Stimulated activated CD4-positive, alpha-beta T cell treated with anti-CD3 and anti-CD28 coated beads, Interleukin-2, amount 100 ng/mL, for 4 hours (primary cell): ENCODE measurements around the gene ARSA.
A peak's percentile ranks its signal among the peaks of the same experiment; 100 is the strongest.
"Not testable (repeated sequence)": the region's sequence is repeated elsewhere in the genome, so short reads cannot be mapped to it uniquely, and the experiment has no call there.

Experiments used
- DNase-seq: peaks from one replicate; pipeline ENCODE4 v3.0.0-alpha.2; 2020; ENCODE audit warnings: low read depth

Gene ARSA

GRCh38 chr22:50627642-50628542 is at the start of gene ARSA:
TSS of gene ARSA (minus strand) at chr22:50628152. CDS start at chr22:50627779, 373 bp downstream.
- peak; percentile 66 for DNase-seq

- no peak for DNase-seq
These were observed 48.9 kb upstream of the ARSA start for GRCh38 chr22:50676661-50677492.

- DNase-seq: no peak
These were observed 48.3 kb upstream of the ARSA start for GRCh38 chr22:50676180-50676636.

DNA sequence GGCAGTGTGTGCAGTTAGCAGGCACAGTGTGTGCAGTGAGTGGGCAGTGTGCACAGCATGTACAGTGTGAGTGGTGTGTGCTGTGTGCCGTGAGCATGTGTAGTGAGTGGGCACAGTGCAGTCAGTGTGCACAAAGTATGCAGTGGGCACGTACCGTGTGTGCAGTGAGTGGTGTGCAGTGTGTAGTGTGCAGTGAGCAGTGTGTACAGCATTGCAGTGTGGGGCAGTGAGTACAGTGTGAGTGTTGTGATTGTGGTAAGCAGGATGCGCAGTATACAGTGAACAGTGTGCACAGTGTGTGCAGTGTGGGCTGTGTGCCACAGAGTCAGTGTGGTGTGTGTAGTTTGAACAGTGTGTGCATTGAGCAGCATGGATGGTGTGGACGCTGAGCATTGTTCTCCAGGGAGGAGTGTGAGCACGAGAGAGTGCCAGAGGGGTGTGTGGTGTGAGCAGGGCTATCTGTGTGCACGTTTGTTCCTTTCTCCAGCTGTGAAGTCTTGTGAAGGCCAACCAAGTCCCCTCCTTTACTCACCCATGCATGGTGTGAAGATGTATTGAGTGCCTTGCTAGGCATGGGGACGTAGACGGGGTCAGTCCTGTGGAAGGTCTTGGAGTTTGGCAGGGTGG is 47.7 kb upstream of the ARSA start:
- DNase-seq: no peak

GRCh38 chr22:50674606-50675552 is 46.9 kb upstream of the ARSA start:
- peak; percentile 24 for DNase-seq

GRCh38 chr22:50674130-50674500 is 46.2 kb upstream of the ARSA start:
- DNase-seq: peak; percentile 17

- peak; percentile 26 for DNase-seq
These were observed 45.5 kb upstream of the ARSA start for GRCh38 chr22:50673231-50674129.

DNA sequence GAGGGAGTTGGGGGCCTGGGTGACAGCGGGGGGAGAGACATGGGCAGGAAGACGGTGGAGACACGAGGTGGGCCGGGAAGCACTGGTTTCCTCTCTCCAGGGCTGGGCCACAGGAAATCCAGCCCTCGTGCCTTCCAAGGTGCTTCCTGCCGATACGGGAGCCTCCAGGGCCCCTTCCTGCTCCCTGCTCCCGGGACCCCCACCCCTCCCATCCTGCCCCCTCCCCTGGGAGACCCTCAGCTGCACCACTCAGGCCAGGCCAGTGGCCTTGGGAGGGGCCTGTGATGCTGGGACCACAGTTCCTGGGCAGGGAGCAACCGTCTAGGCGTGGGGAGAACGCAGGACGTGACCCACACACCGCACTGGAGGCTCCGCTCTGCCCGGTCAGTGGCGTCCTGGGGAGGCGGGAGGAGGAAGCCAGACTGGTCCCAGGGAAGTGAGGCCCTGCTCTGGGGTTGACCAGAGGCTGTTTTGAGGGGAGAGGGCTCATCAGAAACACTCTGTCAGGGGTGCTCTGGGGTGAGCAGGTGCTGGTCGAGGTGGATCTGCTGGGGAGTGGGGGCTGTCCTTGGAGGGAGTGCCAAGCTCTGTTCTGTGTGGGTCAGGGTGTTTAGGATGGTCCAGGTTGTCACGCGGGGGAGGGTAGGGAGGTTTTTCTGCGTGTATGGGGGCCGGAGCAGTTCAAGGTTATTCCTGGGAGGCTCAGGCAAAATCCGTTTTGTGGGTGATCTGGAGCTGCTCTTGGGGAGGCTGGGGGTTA is 44.7 kb upstream of the ARSA start, which contains the start of gene SHANK3:
TSS of gene SHANK3 (plus strand) at position 353 of the 760 bp plus-strand sequence.
- DNase-seq: no peak

DNA sequence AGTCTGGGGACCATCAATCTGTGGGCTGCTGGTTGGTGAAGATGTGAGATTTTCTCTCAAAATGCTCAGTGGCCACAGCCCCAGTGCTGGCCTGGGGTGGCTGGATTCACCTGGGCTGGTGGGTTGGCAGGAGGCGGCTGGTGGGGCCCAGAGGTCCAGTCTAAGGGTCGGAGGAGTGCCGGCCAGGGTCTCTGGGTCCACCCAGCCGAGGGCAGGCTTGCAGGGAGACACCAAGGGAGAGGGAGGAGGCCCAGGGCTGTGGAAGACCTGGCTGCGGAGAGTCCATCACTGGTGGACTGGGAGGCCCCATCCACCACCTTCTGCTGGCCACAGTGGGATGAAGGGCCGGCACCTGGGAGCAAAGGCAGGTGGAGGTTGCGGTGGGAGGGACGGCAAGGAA is 44.1 kb upstream of the ARSA start:
- DNase-seq: no peak

GRCh38 chr22:50671641-50672040 is 43.7 kb upstream of the ARSA start:
- no peak for DNase-seq

DNA sequence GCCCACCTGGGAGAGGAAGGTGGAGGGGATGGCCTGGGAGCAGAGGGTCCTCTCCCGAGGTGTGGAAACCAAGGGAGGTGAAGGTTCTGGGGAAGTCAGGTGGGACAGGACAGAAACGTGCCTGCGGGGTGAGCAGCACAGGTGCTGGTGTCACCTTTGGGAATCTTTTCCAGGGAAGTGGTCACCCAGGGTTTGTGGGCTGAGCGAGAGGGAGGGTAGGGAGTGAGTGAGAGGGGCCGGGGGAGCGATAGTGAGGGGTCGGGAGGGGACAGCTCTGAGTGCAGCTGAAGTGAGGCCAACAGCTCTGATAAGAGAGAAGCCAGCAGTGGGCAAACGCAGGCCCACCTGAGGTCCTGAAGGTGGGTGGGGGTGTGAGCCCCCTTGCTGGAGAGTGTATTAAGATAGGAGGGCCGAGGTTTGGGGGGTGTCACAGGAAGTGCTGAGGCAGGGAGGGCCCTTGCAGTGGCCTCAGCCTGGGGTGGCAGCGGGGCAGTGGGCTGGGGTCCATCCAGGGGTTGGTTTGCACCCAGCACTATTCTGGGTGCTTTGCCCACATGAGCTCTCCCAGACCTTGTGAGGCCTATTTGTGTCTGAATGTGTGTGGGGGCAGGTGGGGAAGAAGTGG is 43.1 kb upstream of the ARSA start:
- DNase-seq: no peak

DNA sequence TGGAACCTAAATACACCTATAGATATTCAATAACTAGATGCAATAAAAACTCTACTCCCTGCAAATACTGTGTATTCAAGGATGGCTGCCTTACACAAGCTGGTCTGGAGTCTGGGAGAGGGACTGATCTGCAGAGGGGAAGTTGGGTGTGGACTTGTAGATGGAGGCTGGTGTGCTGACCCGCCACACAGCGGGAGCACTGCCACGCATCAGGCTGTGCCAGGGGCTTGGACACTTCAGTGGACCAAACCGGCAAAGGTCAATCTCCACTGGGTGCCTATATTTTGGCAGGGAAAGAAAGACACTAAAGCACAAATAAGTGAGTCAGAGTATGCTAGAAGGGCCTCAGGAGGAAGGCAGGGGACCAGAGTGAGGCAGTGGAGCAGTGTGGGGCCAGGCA is 42.6 kb upstream of the ARSA start:
- DNase-seq: no peak

- DNase-seq: no peak
These were observed 37.8 kb upstream of the ARSA start for GRCh38 chr22:50665738-50666137.

DNA sequence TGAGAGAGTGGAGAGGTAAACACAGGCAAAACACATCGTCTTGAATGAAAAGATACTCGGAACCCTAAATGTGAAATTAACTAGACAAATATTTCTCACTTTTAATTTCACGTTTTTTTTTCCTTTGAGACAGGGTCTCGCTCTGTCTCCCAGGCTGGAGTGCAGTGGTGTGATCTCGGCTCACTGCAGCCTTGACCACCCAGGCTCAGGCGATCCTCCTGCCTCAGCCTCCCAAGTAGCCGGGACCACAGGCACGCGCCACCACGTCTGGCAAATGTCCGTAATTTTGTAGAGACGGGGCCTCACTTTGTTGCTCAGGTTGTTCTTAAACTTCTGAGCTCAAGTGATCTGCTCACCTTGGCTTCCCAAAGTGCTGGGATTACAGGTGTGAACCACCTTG is 37.3 kb upstream of the ARSA start:
- DNase-seq: no peak

DNA sequence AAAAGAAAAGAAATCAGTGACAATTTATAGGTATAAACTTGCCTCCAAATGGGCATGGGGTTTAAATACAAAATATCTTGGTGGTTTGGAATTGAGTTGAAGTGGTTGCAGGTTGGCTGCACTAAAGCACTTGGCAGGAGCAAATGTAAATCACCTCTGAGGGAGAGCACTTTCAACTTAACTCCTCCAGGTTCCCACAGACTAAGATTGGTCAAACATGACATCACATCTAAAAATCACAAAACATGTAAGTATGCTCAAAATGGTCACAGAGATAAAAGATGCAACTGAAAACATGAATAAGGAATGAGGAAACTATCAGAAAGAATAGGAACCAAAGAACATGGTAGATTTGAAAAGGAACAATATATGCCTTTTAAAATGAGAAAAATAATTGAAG is 32.4 kb upstream of the ARSA start:
- no peak for DNase-seq

GRCh38 chr22:50659711-50660110 is 31.8 kb upstream of the ARSA start:
- not testable (repeated sequence) for DNase-seq

- DNase-seq: no peak
These were observed 30.0 kb upstream of the ARSA start for GRCh38 chr22:50657925-50658324.

- no peak for DNase-seq
These were observed 28.4 kb upstream of the ARSA start for GRCh38 chr22:50656122-50657070.
